ENCODE measurements around the gene TUBA8.
"Not testable (repeated sequence)": the region's sequence is repeated elsewhere in the genome, so short reads cannot be mapped to it uniquely, and the experiment has no call there.

TUBA8 gene

GRCh38 chr22:18110194-18110953 lies at the start of gene TUBA8:
Gene TUBA8 (plus strand): TSS chr22:18110809. CDS start chr22:18110866, 57 bp downstream.
- peak; percentile 33 for DNase-seq

- no peak for DNase-seq
Measured at GRCh38 chr22:18062421-18062820, 48.2 kb upstream of the TUBA8 start.

- DNase-seq = no peak
Measured at GRCh38 chr22:18063306-18063705, 47.3 kb upstream of the TUBA8 start.

GRCh38 chr22:18063715-18064114 lies 46.9 kb upstream of the TUBA8 start:
- DNase-seq = not testable (repeated sequence)

- no peak for DNase-seq
Measured at GRCh38 chr22:18064636-18065035, 46.0 kb upstream of the TUBA8 start.

GRCh38 chr22:18065256-18065655 lies 45.4 kb upstream of the TUBA8 start:
- no peak for DNase-seq

GRCh38 chr22:18066181-18066859 lies 44.3 kb upstream of the TUBA8 start:
- no peak for DNase-seq

- no peak for DNase-seq
Measured at GRCh38 chr22:18067121-18067520, 43.5 kb upstream of the TUBA8 start.

- no peak for DNase-seq
Measured at GRCh38 chr22:18067548-18068341, 42.9 kb upstream of the TUBA8 start.

GRCh38 chr22:18068381-18068988 lies 42.1 kb upstream of the TUBA8 start:
- no peak for DNase-seq

GRCh38 chr22:18069041-18069440 lies 41.6 kb upstream of the TUBA8 start:
- no peak for DNase-seq

GRCh38 chr22:18070041-18070440 lies 40.6 kb upstream of the TUBA8 start:
- DNase-seq = no peak

GRCh38 chr22:18070556-18071306 lies 39.9 kb upstream of the TUBA8 start:
- no peak for DNase-seq

- DNase-seq = not testable (repeated sequence)
Measured at GRCh38 chr22:18071307-18071967, 39.2 kb upstream of the TUBA8 start.

GRCh38 chr22:18071968-18072310 lies 38.7 kb upstream of the TUBA8 start:
- DNase-seq = no peak

- DNase-seq = no peak
Measured at GRCh38 chr22:18073467-18073866, 37.1 kb upstream of the TUBA8 start.

GRCh38 chr22:18073927-18074326 lies 36.7 kb upstream of the TUBA8 start:
- not testable (repeated sequence) for DNase-seq

- DNase-seq = no peak
Measured at GRCh38 chr22:18075101-18075719, 35.4 kb upstream of the TUBA8 start.

GRCh38 chr22:18075720-18076497 lies 34.7 kb upstream of the TUBA8 start:
- DNase-seq = peak; percentile 83

- no peak for DNase-seq
Measured at GRCh38 chr22:18077087-18077638, 33.4 kb upstream of the TUBA8 start.
